GM21825 (cell line): ENCODE measurements around the gene DUS3L.

Experiments used
- ATAC-seq: cut with Tn5 transposase; IDR thresholded peaks from one replicate; pipeline ENCODE4 v1.9.1; 2021; ENCODE audit warnings: mild to moderate bottlenecking, moderate library complexity; ENCODE audit not compliant: unreplicated experiment

Gene DUS3L

DNA sequence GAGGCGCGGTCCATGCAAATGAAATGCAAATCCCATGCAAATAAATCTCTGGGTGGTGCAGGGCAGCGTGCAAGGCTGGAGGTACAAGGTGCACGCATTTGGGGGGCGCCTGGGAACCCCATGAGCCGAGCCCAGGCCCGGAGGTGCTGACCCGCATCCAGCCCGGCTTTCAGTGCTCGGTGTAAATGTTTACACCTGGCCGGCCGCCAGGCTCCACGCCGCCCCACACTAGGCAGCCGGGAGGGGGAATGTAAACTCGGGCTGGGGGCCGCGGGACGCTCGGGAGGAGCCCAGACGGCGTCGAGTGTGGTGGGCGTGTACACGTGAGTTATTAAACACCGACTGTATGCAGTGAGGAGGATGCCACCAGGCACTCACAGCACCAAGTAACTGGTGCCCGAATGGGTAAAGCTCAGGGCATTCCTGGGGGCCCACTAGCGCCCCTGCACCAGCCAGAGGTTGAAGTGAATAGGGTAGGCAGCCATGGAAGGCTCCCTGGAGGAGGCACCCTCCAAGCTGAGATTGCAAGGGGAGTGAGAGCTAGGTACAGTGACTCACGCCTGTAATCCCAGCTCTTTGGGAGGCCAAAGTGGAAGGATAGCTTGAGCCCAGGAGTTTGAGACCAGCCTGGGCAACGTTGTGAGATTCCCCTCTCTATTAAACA, 31.4 kb upstream of the DUS3L start:
- ATAC-seq = no peak

DNA sequence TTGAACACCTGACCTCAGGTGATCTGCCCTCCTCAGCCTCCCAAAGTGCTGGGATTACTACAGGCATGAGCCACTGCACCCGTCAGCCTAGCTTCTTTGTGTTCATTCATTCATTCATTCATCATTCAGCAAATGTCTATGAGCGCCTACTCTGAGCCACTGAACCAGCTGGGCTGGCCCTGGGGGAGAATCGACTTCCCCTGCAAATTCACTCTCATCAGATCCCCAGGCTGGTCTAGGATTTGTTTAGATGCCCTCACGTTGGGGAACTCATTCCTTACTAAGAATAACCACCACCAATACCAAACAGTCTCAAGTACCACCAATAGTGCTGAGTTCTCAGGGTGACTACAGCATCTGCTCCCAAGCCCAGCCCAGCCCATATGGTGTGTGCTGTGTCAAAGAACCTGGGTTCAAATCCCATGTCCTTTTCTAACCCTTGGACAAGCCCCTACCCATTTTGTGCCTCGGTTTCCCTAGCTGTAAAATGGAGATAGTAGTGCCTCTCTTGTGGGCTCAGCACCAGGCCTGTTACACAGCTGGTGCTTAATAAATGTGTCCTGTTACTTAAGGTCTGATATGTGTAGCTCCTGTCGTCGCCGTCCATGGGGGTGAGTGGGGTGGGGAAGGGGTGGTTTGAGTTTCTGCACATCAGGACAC, 30.7 kb upstream of the DUS3L start:
- ATAC-seq = no peak

DNA sequence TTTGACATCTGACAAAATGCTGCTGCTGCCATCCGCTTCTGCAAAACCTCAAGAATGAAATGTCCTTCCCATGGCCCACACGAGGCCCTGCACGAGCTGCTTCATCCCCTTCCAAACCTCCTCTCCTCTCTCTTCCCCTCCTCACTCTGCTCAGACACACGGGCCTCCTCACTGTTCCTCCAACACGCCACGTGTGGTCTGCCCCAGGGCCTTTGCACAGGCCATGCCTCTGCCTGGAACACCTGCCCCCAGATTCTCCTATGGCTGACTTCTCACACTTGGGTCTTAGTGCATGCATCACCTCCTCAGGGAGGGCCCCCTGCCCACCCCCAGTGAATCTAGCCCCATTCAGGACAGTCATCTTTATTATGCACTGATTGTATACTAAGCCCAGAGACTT, 29.8 kb upstream of the DUS3L start:
- ATAC-seq = no peak

DNA sequence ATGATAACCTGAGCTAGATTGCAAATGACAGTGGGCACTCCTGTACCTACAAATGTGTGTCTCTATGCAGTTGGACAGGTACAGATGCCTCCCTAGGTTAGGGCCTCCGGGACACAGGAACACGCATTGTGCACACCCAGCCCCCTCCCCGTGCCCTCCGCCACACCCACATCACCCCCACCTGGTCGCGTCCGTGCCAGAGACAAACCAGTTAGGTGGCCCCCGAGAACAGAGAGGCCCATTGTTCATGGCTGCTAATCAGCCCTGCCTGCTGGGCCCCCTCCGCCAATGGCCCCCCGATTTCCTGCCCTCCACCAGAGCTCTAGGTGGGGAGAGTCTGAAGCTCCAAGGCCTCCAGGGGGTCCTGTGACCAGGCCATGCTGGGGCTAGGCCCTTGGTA, 27.6 kb upstream of the DUS3L start:
- ATAC-seq = no peak

DNA sequence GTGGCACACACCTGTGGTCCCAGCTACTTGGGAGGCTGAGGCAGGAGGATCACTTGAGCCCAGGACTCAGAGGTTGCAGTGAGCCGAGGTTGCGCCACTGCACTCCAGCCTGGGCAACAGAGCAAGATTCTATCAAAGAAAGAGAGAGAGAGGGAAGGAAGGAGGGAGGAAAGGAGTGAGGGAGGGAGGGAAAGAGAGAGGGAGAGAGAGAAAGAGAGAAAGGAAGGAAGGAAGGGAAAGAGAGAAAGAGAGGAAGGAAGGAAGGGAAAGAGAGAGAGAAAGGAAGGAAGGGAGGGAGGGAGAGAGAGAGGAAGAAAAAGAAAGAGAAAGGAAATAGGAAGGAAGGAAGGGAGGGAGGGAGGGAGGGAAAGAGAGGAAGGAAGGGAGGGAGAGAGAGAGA, 26.3 kb upstream of the DUS3L start:
- no peak for ATAC-seq

DNA sequence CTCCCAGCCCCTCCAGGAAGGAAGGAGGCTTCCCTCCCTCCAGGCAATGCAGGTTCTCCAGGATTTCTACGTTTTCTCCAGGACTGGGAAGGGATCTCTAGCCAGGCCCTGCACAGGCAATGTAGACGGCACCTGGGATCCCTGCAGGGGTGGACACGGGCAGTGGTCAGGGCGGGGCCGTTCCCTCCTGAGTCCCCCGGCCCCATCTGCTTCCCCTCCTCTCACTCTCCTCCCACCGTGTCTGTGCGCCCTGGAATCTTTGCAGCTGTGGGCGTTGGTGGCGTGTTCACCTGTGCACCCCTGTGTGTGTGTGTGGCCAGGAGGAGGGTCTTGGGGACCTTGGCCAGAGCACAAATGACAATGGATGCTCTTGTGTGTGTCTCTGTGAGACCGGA, 23.9 kb upstream of the DUS3L start:
- no peak for ATAC-seq

DNA sequence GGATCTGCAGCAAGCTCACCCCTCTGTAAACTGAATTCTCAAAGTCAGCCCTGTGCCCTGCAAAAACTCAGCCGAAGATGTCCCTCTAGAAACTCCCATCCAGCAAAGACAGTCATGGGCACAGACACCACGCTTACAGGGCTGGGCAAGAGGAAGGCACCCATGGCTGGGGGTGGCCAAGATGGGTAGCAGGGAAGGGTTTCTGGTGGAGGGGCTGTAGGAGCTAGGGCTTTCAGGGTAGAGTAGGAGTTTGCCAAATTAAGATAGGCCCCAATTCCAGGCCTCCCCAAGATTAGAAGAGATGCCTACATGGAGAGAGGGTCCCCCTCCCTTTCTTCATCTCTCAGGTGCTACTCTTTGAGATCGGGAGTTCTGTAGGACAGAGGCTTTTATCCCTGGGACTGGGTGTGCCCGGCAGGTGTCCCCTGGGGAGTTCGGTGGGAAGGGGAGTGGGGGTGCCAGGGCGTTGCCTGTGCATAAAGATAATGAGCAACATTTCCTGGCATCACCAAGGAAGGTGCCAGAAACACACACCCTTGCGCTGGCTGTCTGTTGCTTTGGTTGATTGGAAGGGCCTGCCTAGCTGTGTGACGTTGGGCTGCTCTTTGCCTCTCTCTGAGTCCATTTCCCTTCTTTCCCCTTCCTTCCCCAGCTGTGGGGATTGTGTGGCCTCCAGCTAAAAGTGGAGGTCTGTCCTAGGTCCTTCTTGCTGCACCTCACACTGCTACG, 23.3 kb upstream of the DUS3L start:
- no peak for ATAC-seq

DNA sequence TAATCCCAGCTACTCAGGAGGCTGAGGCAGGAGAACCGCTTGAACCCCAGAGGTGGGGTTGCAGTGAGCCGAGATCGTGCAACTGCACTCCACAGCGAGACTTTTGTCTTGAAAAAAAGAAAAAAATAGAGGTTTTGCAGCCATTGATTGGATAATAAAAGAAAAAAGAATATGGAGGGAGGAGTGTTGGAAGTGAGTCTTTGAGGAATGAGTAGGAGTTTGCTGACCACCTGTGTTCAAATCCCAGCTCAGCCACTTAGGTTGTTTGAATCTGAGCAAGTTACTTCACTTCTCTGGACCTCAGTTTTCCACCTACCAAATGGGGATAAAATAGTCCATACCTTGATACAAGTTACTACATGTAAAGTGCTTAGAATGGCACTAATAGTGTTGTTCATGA, 20.2 kb upstream of the DUS3L start:
- no peak for ATAC-seq

DNA sequence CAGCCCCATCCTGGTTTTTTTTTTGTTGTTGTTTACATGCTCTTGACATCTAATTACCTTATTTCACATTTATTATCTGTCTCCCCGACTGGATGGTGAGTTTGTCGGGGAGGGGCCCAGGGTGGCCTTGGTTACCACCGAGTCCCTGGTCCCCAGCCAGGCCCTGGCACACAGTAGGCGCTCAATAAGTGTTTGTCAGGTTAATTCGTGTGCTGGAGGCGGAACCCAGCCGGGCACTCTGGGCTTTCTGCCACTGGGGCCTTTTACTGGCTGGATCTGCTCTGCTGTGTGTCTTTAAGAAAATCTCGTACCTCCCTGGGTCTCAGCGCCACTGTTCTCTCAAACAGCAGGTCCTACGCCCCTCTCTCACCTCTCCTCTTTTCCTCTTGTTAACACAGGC, 18.5 kb upstream of the DUS3L start:
- no peak for ATAC-seq

DNA sequence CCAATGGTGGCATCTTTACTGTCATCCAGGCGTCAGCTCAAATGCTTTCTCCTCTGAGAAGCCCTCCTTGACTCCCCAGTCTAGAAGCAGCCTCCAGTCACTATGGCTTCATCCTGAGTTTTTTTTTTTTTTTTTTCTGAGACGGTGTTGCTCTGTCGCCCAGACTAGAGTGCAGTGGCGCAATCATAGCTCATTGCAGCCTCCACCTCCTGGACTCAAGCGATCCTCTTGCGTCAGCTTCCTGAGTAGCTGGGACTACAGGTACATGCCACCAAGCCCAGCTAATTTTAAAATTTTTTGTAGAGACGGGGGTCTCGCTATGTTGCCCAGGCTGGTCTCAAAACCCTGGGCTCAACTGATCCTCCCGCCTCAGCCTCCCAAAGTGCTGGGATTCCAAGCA, 18.1 kb upstream of the DUS3L start:
- no peak for ATAC-seq

DNA sequence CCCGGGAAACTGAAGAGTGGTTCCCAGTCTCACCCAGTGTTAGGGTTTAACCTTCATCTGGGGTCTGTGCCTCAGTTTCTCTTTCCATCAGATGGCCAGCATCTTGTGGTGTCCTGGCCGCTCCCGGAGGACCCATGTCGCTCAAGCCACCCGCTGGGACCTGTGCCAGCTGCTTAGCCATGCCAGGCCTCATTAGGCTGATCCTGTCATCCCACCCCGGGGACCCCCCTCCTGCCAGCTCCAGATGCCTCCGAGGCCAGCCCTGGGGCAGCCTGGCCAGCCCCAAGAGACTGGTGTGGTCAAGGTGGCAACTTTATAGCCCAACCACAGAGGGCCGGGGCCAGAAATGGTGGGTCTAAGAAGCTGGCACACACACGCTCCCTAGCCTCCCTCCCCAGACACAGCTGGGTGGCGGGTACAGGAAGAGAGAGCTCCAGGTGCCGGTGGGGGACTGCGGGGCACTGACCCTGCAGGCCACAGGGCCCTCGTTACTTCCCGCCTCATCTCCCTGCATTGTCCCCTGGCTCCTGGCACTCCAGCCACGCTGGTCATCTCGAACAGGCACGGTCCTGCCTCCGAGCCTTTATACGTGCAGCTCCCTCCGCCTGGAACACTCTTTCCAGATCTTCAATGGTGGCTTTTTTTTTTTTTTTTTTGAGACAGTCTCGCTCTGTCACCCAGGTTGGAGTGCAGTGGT, 17.3 kb upstream of the DUS3L start:
- no peak for ATAC-seq

DNA sequence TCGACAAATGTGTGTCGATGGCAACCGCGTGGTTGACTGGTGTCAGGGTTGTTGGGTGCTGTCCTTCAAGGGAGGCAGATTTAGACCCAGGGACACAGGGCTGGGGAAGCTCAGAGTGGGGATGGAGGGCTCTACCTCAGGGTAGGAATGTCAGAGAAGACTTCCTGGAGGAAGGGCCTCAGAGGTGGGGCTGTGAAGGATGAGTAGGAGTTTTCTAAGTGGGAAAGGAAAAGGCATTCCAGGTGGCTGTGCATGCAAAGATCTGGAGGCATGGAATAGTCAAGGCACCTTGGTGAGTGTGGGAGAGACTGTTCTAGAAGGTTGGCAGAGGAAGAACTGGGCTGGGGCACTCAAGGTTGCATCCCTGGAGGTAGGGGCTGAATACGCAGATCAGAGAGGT, 15.9 kb upstream of the DUS3L start:
- no peak for ATAC-seq

DNA sequence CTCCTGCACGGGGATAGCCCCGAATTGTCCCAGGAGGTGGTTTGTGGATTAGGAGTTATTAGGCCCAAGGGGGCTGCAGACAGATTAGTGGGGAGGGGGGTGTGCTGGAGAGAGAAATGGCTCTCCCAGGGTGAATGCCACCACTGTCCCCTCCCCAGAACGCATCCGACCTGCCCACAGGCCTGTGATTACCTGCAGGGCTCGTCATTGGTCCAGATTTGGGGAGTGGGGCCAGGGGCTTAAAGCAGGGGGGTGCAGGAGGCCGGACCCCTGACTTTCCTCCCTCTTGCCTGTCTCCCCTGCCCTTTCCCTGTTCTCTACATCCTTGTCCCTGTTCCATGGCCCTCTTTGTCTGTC, 15.1 kb upstream of the DUS3L start:
- no peak for ATAC-seq

DNA sequence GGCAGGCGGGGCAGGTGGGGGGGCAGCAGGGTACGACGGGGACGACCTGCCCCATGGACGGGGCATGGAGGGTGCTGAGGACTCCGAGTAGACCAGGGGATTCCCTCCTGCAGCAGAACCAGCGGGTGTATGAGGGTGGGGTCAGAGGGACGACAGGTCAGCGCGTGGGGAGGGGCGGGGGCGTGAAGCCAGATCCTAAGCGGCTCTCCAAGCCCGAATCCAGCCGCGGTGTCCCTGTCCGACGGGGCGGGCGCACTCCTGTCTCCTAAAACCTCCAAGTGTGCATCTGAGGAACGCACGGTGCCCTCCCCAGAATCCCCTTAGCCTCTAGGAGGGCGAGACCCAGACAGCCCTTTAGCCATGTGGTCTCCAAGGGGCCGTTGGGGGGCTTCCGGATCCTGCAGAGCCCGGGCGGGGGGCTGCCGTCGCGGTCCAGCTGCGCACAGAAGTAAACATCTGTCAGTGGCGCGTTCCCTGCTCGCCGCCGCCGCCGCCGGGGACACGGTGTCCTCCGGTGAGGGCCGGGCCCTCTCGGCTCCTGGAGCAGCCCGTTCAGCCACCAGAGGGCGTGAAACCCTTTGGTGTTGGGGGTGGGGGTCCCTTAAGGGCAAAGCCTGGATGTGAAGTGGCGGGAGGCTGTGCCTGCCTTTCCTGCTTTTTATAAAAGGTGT, 14.6 kb upstream of the DUS3L start:
- no peak for ATAC-seq

DNA sequence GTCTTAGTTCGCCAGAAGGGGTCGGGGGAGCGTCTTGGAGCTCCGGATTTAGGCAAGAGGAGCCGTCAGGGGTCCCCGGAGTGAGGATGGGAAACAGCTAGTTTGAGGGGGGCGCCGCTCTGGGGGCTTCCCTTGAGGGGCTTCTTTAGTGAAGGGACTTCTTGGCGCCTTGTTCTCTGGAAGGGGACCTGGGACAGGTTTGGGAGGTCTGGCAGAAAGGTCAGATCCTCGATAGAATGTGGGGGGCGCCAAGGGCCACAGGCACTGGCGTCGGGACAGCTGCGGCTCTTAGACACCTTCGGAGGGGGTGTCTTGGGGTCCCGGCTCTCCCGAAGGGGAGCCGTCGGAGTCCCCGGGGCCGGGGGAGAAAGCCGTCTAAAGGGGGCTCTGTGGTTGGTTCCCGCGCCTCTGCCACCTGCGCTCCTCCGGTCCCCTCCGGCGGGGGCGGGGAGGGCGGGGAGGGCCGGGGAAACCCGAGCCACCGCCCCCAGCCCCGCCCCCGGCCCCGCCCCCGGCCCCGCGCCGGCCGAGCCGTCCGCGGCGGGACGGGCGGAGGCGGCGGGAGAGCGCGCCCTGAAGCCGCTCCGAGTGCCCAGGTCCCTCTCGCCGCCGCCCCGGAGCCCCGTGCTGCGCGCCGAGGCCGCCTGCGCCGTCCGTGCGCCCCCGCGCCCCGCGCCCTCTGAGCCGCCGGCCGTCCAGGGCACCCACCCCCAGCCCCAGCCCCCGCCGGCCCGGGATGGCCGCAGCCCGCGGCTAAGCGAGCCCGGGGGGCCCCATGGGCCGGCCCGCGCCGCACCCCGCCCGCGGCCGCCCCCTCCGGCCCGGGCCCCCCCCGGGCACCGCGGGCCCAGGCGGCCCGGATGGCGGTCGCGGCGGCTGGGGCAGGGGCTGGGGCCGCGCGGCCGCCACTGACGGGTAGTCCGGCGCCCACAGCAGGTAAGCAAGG, 13.8 kb upstream of the DUS3L start, which contains the start of gene NRTN:
Gene NRTN, plus strand, starts transcription at position 552 of the 946 bp plus-strand sequence. CDS start 19,099 bp downstream, outside the sequence.
- ATAC-seq = no peak

DNA sequence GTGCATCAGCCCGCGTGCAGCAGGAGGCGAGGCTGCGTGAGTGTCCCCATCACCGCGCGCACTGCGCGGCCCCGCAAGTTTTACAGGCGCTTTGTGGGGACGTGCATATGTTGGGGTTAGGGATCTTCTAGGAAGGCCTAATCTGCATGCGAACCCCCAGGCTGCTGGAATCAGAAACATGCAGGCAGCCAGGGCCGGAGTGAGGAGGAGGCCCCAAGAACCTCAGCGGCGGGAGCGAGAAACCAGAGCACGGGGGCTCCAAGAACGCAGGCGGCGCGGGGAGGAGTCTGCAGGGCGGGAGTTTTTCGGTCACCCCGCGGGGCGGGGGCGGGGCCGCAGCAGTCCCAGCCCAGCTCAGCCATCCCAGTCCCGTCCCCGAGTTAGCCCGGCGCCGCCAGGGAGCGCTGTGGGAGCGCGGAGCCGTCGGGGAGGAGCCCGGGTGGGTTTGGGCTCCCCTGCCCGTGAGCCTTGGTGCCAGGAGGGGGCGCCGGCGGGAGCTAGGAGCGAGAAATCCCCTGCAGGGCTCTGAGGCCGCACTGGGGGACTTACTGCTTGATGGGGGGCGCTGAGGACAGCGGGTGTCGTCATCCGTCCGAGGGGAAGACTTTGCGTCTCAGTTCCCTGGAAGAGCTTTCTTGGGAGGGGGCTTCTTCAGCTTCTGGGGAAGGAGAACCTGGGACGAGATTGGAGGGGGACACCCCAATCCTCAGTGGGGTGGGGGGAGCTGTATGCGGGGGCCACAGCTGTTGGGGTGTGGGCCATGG, 13.0 kb upstream of the DUS3L start:
- peak; percentile 81 for ATAC-seq

DNA sequence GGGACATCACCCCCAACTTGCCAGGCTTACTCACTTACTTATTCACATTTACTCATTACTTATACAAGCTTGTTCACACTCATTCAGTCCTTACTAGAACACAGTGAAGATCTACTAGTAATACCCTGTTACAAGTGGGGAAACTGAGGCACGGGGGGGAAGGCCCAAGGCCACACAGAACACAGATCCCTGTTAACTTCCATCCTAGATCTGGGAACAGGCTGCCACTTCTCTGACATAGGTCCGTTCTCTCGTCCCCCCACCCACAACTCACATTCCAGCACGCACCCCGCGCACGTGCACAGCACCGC, 12.4 kb upstream of the DUS3L start:
- ATAC-seq = no peak

DNA sequence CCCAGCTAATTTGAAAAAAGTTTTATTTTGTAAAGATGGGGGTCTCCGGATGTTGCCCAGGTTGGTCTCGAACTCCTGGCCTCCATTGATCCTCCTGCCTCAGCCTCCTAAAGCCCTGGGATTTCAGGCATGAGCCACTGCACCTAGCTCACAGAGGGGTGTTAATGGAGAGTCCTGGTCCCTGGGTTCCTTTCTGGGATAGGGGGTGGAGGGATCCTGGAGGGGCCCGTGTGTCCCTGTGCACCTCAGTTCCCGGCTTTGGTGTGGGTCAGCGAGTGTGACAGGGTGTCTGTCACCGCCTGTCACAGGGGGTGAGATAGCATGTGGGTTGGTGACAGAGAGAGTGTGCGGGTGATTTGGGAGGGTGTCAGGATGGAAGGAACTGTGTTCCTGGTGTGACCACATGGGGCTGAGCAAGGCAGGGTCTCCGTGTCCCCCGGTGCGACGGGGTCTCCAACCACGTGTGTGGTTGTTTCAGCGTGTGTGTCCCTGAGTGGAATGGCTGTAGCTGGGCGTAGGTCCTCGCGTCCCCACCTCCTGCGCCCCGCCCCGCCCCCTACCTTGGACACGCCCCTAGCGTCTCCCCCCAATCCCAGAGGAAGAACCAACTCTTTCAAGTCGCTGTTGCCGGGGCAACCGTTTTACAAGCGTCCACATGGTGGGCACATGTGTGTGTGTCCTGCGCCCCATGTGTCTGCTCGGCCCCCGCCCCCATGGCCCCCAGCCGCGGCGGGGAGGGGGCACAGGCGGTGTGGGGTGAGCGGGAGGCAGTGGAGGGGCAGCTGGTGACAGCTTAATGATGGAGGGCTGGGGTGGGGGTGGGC, 11.0 kb upstream of the DUS3L start:
- no peak for ATAC-seq
